Astrocyte (in vitro differentiated cells and primary cell): ENCODE measurements around the gene DDX25. TPM values are rescaled to one million over a fixed set of nuclear protein-coding genes. Genes with fewer than 3 reads are reported as not detected.
A peak's percentile ranks its signal among the peaks of the same experiment; 100 is the strongest.

Source experiments
- DNase-seq: peaks from one replicate; pipeline ENCODE4 v3.0.0-alpha.2; 2010; ENCODE audit warnings: low read depth
- FAIRE-seq: peaks from 2 replicates; lab custom pipeline; 2011; peaks lifted over from hg19 to GRCh38; lab: Jason Lieb, UNC
- H2AFZ ChIP-seq: 2 replicates; pipeline ENCODE4 v1.6.0; 2012; ENCODE audit warnings: low read depth, low read length, inconsistent platforms
- H3K27ac ChIP-seq: 2 replicates; pipeline ENCODE4 v1.5.1; 2011; ENCODE audit warnings: low read depth, low read length, inconsistent platforms
- H3K27me3 ChIP-seq: 2 replicates; pipeline ENCODE4 v1.6.0; 2011; ENCODE audit warnings: low read length, inconsistent platforms; ENCODE audit not compliant: insufficient read depth
- H3K36me3 ChIP-seq: 2 replicates; pipeline ENCODE4 v1.5.1; 2011; ENCODE audit warnings: low read length, inconsistent platforms; ENCODE audit not compliant: insufficient read depth
- H3K4me1 ChIP-seq: 2 replicates; pipeline ENCODE4 v1.5.1; 2011; ENCODE audit warnings: low read length, inconsistent platforms; ENCODE audit not compliant: insufficient read depth
- H3K4me2 ChIP-seq: 2 replicates; pipeline ENCODE4 v1.6.0; 2012; ENCODE audit warnings: low read length, inconsistent platforms
- H3K4me3 ChIP-seq: 2 replicates; pipeline ENCODE4 v1.5.1; 2011; ENCODE audit warnings: low read depth, mild to moderate bottlenecking, low read length, inconsistent platforms; ENCODE audit not compliant: insufficient read depth
- H3K79me2 ChIP-seq: 2 replicates; pipeline ENCODE4 v1.6.0; 2012; ENCODE audit warnings: mild to moderate bottlenecking, low read length, inconsistent platforms; ENCODE audit not compliant: insufficient read depth
- H3K9ac ChIP-seq: 2 replicates; pipeline ENCODE4 v1.6.0; 2012; ENCODE audit warnings: mild to moderate bottlenecking, low read length, inconsistent platforms
- H3K9me3 ChIP-seq: 2 replicates; pipeline ENCODE4 v1.5.1; 2012; ENCODE audit warnings: low read depth, mild to moderate bottlenecking, low read length, inconsistent platforms; ENCODE audit not compliant: insufficient read depth
- H4K20me1 ChIP-seq: 2 replicates; pipeline ENCODE4 v1.6.0; 2012; ENCODE audit warnings: low read length, inconsistent platforms; ENCODE audit not compliant: insufficient read depth
- H3K27ac Mint-ChIP-seq: one replicate; pipeline ENCODE4 v1.8.0; 2021; ENCODE audit warnings: mild to moderate bottlenecking, mixed read lengths; ENCODE audit not compliant: unreplicated experiment
- H3K27me3 Mint-ChIP-seq: one replicate; pipeline ENCODE4 v1.8.0; 2021; ENCODE audit warnings: low read depth, mixed read lengths; ENCODE audit not compliant: unreplicated experiment
- H3K36me3 Mint-ChIP-seq: one replicate; pipeline ENCODE4 v1.8.0; 2021; ENCODE audit warnings: low read depth, mixed read lengths; ENCODE audit not compliant: unreplicated experiment
- H3K4me1 Mint-ChIP-seq: one replicate; pipeline ENCODE4 v1.8.0; 2021; ENCODE audit warnings: low read depth, mixed read lengths; ENCODE audit not compliant: unreplicated experiment
- H3K4me3 Mint-ChIP-seq: one replicate; pipeline ENCODE4 v1.8.0; 2021; ENCODE audit warnings: mild to moderate bottlenecking, moderate library complexity, mixed read lengths; ENCODE audit not compliant: unreplicated experiment
- H3K9me3 Mint-ChIP-seq: one replicate; pipeline ENCODE4 v1.8.0; 2021; ENCODE audit warnings: mild to moderate bottlenecking, mixed read lengths; ENCODE audit not compliant: unreplicated experiment
- EZH2 ChIP-seq: IDR thresholded peaks from 2 replicates; pipeline ENCODE4 v1.6.1; 2012; ENCODE audit warnings: mild to moderate bottlenecking, low read length, inconsistent platforms; ENCODE audit not compliant: insufficient read depth
- total RNA-seq: library from RNA; stranded (reverse); gene quantifications from 2 replicates; pipeline ENCODE4 v1.2.1, GENCODE V29; 2021
- TF ChIP-seq, protein P1 (sequence below): IDR thresholded peaks from 2 replicates; pipeline ENCODE4 v1.5.1; 2011; ENCODE audit warnings: low read depth, mild to moderate bottlenecking, inconsistent platforms, low read length, moderate library complexity; ENCODE audit not compliant: insufficient read depth

DDX25 gene
- total RNA-seq, 1 donor from 2014 or later, result 1.1 TPM

DNA sequence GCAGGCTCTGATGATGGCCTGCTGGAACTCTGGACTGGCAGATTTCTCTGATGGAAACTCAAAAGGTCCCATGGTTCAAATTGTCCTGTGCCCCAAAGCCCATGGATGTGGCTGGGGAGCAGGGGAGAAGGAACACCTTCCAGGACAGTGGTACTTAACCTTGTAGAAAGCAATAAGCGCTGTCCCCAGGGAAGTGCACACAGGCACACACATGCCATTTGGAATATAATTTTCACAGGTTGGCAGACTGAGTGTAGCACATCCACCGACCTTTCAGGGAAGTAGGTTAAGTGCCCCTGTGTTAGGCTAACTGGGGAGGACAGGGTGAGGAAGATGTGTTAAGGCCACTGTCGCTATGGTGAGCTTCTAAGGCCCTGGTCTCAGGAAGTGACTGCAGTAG lies 17.8 kb downstream of the DDX25 start:
- Histone ChIP-seq H3K4me3 (no peak overlapping the region), H3K27ac (no peak overlapping the region), H3K79me2 (no peaks in the 10 kb centered on the region), H3K36me3 (no peaks in the 10 kb centered on the region), H2AFZ (no peak overlapping the region), H3K4me1 (no peaks in the 10 kb centered on the region), H3K9ac (no peak overlapping the region), H3K27me3 (peaks cover 7% of the 10 kb centered on the region), H3K4me2 (no peak overlapping the region), H3K9me3 (no peaks in the 10 kb centered on the region), H4K20me1 (no peaks in the 10 kb centered on the region)
- Mint-ChIP-seq H3K4me3 (no peak overlapping the region), H3K36me3 (no peaks in the 10 kb centered on the region), H3K27me3 (peaks cover 17% of the 10 kb centered on the region), H3K9me3 (no peaks in the 10 kb centered on the region), H3K4me1 (peaks cover 4% of the 10 kb centered on the region), H3K27ac (no peak overlapping the region)
- no peak for DNase-seq
- no peak for FAIRE-seq
- TF ChIP-seq, protein P1, sequence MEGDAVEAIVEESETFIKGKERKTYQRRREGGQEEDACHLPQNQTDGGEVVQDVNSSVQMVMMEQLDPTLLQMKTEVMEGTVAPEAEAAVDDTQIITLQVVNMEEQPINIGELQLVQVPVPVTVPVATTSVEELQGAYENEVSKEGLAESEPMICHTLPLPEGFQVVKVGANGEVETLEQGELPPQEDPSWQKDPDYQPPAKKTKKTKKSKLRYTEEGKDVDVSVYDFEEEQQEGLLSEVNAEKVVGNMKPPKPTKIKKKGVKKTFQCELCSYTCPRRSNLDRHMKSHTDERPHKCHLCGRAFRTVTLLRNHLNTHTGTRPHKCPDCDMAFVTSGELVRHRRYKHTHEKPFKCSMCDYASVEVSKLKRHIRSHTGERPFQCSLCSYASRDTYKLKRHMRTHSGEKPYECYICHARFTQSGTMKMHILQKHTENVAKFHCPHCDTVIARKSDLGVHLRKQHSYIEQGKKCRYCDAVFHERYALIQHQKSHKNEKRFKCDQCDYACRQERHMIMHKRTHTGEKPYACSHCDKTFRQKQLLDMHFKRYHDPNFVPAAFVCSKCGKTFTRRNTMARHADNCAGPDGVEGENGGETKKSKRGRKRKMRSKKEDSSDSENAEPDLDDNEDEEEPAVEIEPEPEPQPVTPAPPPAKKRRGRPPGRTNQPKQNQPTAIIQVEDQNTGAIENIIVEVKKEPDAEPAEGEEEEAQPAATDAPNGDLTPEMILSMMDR, result no peak
- TF ChIP-seq EZH2, result no peak

DNA sequence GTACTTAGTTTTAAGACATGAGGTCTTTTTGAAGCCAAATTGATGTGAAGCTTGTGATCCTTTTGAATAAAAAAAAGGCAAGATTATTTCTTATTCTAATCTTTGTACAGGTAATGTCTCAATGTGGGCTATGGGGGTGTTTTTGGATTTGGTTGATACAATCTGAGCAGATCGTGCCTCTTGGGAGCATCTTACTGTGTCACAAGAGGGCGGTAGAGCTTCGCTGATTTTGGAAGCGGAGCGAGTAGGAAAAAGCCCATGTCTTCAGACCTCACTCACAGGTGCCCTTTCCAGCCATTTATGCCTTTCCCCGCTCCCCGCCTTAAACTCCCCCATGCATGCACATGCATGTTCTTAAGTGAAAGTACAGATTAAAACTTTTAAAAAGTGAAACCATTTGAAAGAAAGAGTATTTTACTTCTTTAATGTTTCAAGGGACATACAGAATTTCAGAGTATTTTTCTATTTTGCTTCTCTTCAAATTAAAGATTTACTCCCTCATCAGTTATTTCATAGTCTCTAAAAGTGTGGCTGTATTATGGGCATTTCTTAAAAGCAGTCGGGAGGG lies 18.8 kb downstream of the DDX25 start:
- peaks cover 15% of the 10 kb centered on the region for H3K27me3 Mint-ChIP-seq
- Histone ChIP-seq H3K4me1 (no peaks in the 10 kb centered on the region), H4K20me1 (no peaks in the 10 kb centered on the region), H3K27ac (no peak overlapping the region), H2AFZ (no peak overlapping the region), H3K79me2 (no peaks in the 10 kb centered on the region), H3K4me2 (no peak overlapping the region), H3K9ac (no peak overlapping the region), H3K9me3 (no peaks in the 10 kb centered on the region), H3K27me3 (peaks cover 10% of the 10 kb centered on the region), H3K4me3 (no peak overlapping the region), H3K36me3 (no peaks in the 10 kb centered on the region)
- H3K27ac Mint-ChIP-seq, result no peak overlapping the region
- DNase-seq (peak; percentile 33), FAIRE-seq (peak; percentile 85)
- H3K4me3 Mint-ChIP-seq, result no peak overlapping the region
- H3K36me3 Mint-ChIP-seq, result no peaks in the 10 kb centered on the region
- H3K9me3 Mint-ChIP-seq, result no peaks in the 10 kb centered on the region
- TF ChIP-seq, protein P1, result peak; percentile 81
- TF ChIP-seq EZH2, result no peak
- H3K4me1 Mint-ChIP-seq, result peaks cover 4% of the 10 kb centered on the region

DNA sequence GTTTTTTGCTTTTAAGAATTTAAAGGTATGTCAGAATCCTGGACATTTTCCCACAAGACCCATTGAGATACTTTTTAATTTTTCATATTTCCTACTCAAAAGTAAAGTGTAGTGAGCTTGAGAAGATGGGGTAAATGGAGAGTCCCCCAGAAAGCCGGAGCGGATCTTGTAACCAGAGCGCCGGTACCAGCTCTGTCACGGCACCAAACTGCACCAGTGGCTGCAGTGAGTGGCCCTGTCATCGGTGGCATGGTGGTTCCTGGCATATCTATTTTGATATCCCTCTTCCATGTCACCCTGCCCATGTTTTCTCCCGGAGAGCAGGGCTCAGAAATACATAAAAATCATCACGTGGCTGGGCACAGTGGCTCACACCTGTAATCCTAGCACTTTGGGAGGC lies 19.3 kb downstream of the DDX25 start:
- Histone ChIP-seq H3K27ac (no peak overlapping the region), H3K4me1 (no peaks in the 10 kb centered on the region), H3K36me3 (no peaks in the 10 kb centered on the region), H3K79me2 (no peaks in the 10 kb centered on the region), H4K20me1 (no peaks in the 10 kb centered on the region), H3K9ac (no peak overlapping the region), H3K9me3 (no peaks in the 10 kb centered on the region), H3K4me2 (no peak overlapping the region), H2AFZ (no peak overlapping the region), H3K27me3 (peaks cover 10% of the 10 kb centered on the region), H3K4me3 (no peak overlapping the region)
- no peak overlapping the region for H3K4me3 Mint-ChIP-seq
- TF ChIP-seq, protein P1, result no peak
- TF ChIP-seq EZH2, result no peak
- no peak overlapping the region for H3K27ac Mint-ChIP-seq
- H3K4me1 Mint-ChIP-seq, result peaks cover 4% of the 10 kb centered on the region
- DNase-seq, result no peak
- no peaks in the 10 kb centered on the region for H3K9me3 Mint-ChIP-seq
- H3K27me3 Mint-ChIP-seq, result peaks cover 15% of the 10 kb centered on the region
- no peaks in the 10 kb centered on the region for H3K36me3 Mint-ChIP-seq
- no peak for FAIRE-seq
